ENCODE measurements around the gene ZNF516.

GRCh38 chr18:76412818-76413565 is 82.0 kb downstream of the ZNF516 start:
- TF ChIP-seq CTCF (IDR thresholded peaks at IDR 0.05) (no peak), RFX5 (IDR thresholded peaks at IDR 0.05) (no peak), BHLHE40 (IDR thresholded peaks at IDR 0.05; ENCODE audit: low read depth, low read length) (no peak), POLR2AphosphoS2 (conservative IDR thresholded peaks at IDR 0.05; ENCODE audit: low read length) (no peak), POLR2A (IDR thresholded peaks at IDR 0.05; ENCODE audit: low read length) (no peak), JUN (IDR thresholded peaks at IDR 0.05) (no peak), USF2 (IDR thresholded peaks at IDR 0.05) (no peak), MAX (IDR thresholded peaks at IDR 0.05) (no peak), CHD4 (IDR thresholded peaks at IDR 0.05; ENCODE audit: borderline replicate concordance) (no peak), ZFP36 (IDR thresholded peaks at IDR 0.05; ENCODE audit: borderline replicate concordance, partially characterized antibody) (no peak), PHF8 (IDR thresholded peaks at IDR 0.05; ENCODE audit: borderline replicate concordance, low read depth) (no peak)

All from A549 (cell line).